Stimulated activated CD8-positive, alpha-beta memory T cell treated with anti-CD3 and anti-CD28 coated beads, Interleukin-4, amount 100 ng/mL, for 48 hours (primary cell): Measurements from ENCODE around the gene IGFBP2.
"Not testable (repeated sequence)": the region's sequence is repeated elsewhere in the genome, so short reads cannot be mapped to it uniquely, and the experiment has no call there.

Experiments
- DNase-seq: peaks from one replicate; pipeline ENCODE4 v3.0.0-alpha.2; 2020

The IGFBP2 gene

GRCh38 chr2:216632952-216633615, at the start of gene IGFBP2:
Gene IGFBP2 (plus strand): TSS chr2:216633420. CDS start chr2:216633524, 104 bp downstream.
- DNase-seq: peak; percentile 61

GRCh38 chr2:216583606-216584005, 49.6 kb upstream of the IGFBP2 start:
- DNase-seq: no peak

- no peak for DNase-seq
Observed at GRCh38 chr2:216584112-216584511, 49.1 kb upstream of the IGFBP2 start.

GRCh38 chr2:216585441-216585840, 47.8 kb upstream of the IGFBP2 start:
- no peak for DNase-seq

- no peak for DNase-seq
Observed at GRCh38 chr2:216588861-216589710, 44.1 kb upstream of the IGFBP2 start.

GRCh38 chr2:216589791-216590190, 43.4 kb upstream of the IGFBP2 start:
- DNase-seq: no peak

GRCh38 chr2:216590780-216591179, 42.4 kb upstream of the IGFBP2 start:
- no peak for DNase-seq

GRCh38 chr2:216591480-216591879, 41.7 kb upstream of the IGFBP2 start:
- no peak for DNase-seq

- no peak for DNase-seq
Observed at GRCh38 chr2:216594081-216594480, 39.1 kb upstream of the IGFBP2 start.

- DNase-seq: no peak
Observed at GRCh38 chr2:216596236-216596979, 36.8 kb upstream of the IGFBP2 start.

GRCh38 chr2:216596980-216597509, 36.2 kb upstream of the IGFBP2 start:
- DNase-seq: no peak

GRCh38 chr2:216597825-216598224, 35.4 kb upstream of the IGFBP2 start:
- DNase-seq: not testable (repeated sequence)

- no peak for DNase-seq
Observed at GRCh38 chr2:216601632-216602409, 31.4 kb upstream of the IGFBP2 start.

- DNase-seq: no peak
Observed at GRCh38 chr2:216603010-216603883, 30.0 kb upstream of the IGFBP2 start.

GRCh38 chr2:216603884-216604245, 29.4 kb upstream of the IGFBP2 start:
- DNase-seq: no peak

GRCh38 chr2:216604458-216604857, 28.8 kb upstream of the IGFBP2 start:
- no peak for DNase-seq

- peak; percentile 83 for DNase-seq
Observed at GRCh38 chr2:216606551-216607276, 26.5 kb upstream of the IGFBP2 start.

- no peak for DNase-seq
Observed at GRCh38 chr2:216607277-216607560, 26.0 kb upstream of the IGFBP2 start.

- no peak for DNase-seq
Observed at GRCh38 chr2:216608525-216608924, 24.7 kb upstream of the IGFBP2 start.

- DNase-seq: no peak
Observed at GRCh38 chr2:216615298-216616082, 17.7 kb upstream of the IGFBP2 start.
